GM19351 (cell line): Measurements from ENCODE around the gene ZCCHC3.
"Not testable (repeated sequence)": the region's sequence is repeated elsewhere in the genome, so short reads cannot be mapped to it uniquely, and the experiment has no call there.

Experiments
- ATAC-seq: cut with Tn5 transposase; IDR thresholded peaks from one replicate; pipeline ENCODE4 v1.9.1; 2021; ENCODE audit warnings: mild to moderate bottlenecking, moderate library complexity; ENCODE audit not compliant: unreplicated experiment

The ZCCHC3 gene

GRCh38 chr20:297098-297924, at the start of gene ZCCHC3:
Gene ZCCHC3 (plus strand): TSS chr20:297570. CDS start chr20:297587, 17 bp downstream.
- ATAC-seq = peak; percentile 81

GRCh38 chr20:251354-251753, 46.0 kb upstream of the ZCCHC3 start:
- ATAC-seq = no peak

GRCh38 chr20:252801-253200, 44.6 kb upstream of the ZCCHC3 start:
- ATAC-seq = no peak

GRCh38 chr20:253447-253846, 43.9 kb upstream of the ZCCHC3 start:
- not testable (repeated sequence) for ATAC-seq

- no peak for ATAC-seq
Measured at GRCh38 chr20:257419-257818, 40.0 kb upstream of the ZCCHC3 start, which contains the start of gene DEFB132. Gene DEFB132 (plus strand): TSS chr20:257724. CDS start chr20:257779, 55 bp downstream.

- peak; percentile 62 for ATAC-seq
Measured at GRCh38 chr20:258269-258858, 39.0 kb upstream of the ZCCHC3 start.

- no peak for ATAC-seq
Measured at GRCh38 chr20:258963-259362, 38.4 kb upstream of the ZCCHC3 start.

- no peak for ATAC-seq
Measured at GRCh38 chr20:259981-260380, 37.4 kb upstream of the ZCCHC3 start.

- ATAC-seq = no peak
Measured at GRCh38 chr20:263701-264100, 33.7 kb upstream of the ZCCHC3 start.

GRCh38 chr20:266596-267562, 30.5 kb upstream of the ZCCHC3 start:
- peak; percentile 92 for ATAC-seq

GRCh38 chr20:270517-270916, 26.9 kb upstream of the ZCCHC3 start:
- ATAC-seq = no peak

GRCh38 chr20:271069-271468, 26.3 kb upstream of the ZCCHC3 start:
- no peak for ATAC-seq

- ATAC-seq = no peak
Measured at GRCh38 chr20:271528-271927, 25.8 kb upstream of the ZCCHC3 start.

GRCh38 chr20:272718-273117, 24.7 kb upstream of the ZCCHC3 start:
- no peak for ATAC-seq

- ATAC-seq = no peak
Measured at GRCh38 chr20:273884-274283, 23.5 kb upstream of the ZCCHC3 start.

- ATAC-seq = no peak
Measured at GRCh38 chr20:275791-276190, 21.6 kb upstream of the ZCCHC3 start.

- ATAC-seq = no peak
Measured at GRCh38 chr20:276620-277495, 20.5 kb upstream of the ZCCHC3 start.

- ATAC-seq = no peak
Measured at GRCh38 chr20:277496-277781, 19.9 kb upstream of the ZCCHC3 start.

- no peak for ATAC-seq
Measured at GRCh38 chr20:278181-278580, 19.2 kb upstream of the ZCCHC3 start.
